Panc1 (cell line): ENCODE measurements around the gene H1-8. TPM values are rescaled to one million over a fixed set of nuclear protein-coding genes. Genes with fewer than 3 reads are reported as not detected.

Experiments used
- ATAC-seq: fragments of 200-7000 bp; cut with Tn5 transposase; 2 replicates; pipeline ENCODE4 v1.9.1; 2020; ENCODE audit warnings: mild to moderate bottlenecking, moderate library complexity
- BruUV-seq: library from RNA; stranded (reverse); fragments of 400-500 nt; replicated peaks from 2 replicates; lab custom pipeline; 2021; lab: Mats Ljungman, UMichigan
- CTCF ChIA-PET: fragments of 300-600 bp; sonication (Branson Sonifier 250); formaldehyde crosslinking; loops from one replicate; lab custom pipeline; 2022; ENCODE audit warnings: antibody characterized with exemption; lab: Charles Lee
- POLR2A ChIA-PET: fragments of 300-600 bp; sonication (Branson Sonifier 250); formaldehyde crosslinking; loops from one replicate; lab custom pipeline; 2022; ENCODE audit warnings: antibody characterized with exemption; lab: Charles Lee
- DNase-seq: peaks from one replicate; pipeline ENCODE4 v3.0.0-alpha.2; 2010; ENCODE audit warnings: low read depth, low spot score
- H3K27ac ChIP-seq: 2 replicates; pipeline ENCODE4 v1.5.1; 2011; ENCODE audit warnings: mild to moderate bottlenecking, low read length, inconsistent platforms
- H3K27me3 ChIP-seq: fragments of 200-500 bp; sonication (Bioruptor generic); 2 replicates; pipeline ENCODE4 v1.6.0; 2014; ENCODE audit warnings: low read length, inconsistent platforms; ENCODE audit not compliant: control insufficient read depth, insufficient read depth
- H3K36me3 ChIP-seq: fragments of 200-500 bp; sonication (Bioruptor generic); 2 replicates; pipeline ENCODE4 v1.5.1; 2014; ENCODE audit warnings: inconsistent platforms, mild to moderate bottlenecking, low read length, moderate library complexity; ENCODE audit not compliant: control insufficient read depth, insufficient read depth
- H3K4me1 ChIP-seq: 2 replicates; pipeline ENCODE4 v1.5.1; 2011; ENCODE audit warnings: inconsistent platforms, mild to moderate bottlenecking, low read length, moderate library complexity; ENCODE audit not compliant: control insufficient read depth, insufficient read depth
- H3K4me3 ChIP-seq, 2 experiments: 2 replicates each; pipeline ENCODE4 v1.5.1; 2011 to 2012; ENCODE audit warnings: low read depth in 2 of 2, low read length in 2 of 2, mild to moderate bottlenecking in 2 of 2, inconsistent platforms in 1 of 2, moderate library complexity in 1 of 2
- H3K9me3 ChIP-seq: fragments of 200-500 bp; sonication (Bioruptor generic); 2 replicates; pipeline ENCODE4 v1.5.1; 2014; ENCODE audit warnings: low read depth, mild to moderate bottlenecking, inconsistent platforms, low read length, moderate library complexity; ENCODE audit not compliant: control insufficient read depth, insufficient read depth
- CTCF ChIP-seq: fragments of 450-650 bp; IDR thresholded peaks from 2 replicates; pipeline ENCODE4 v1.5.1; 2017; ENCODE audit warnings: mild to moderate bottlenecking
- POLR2AphosphoS5 ChIP-seq: IDR thresholded peaks from 2 replicates; pipeline ENCODE4 v1.6.1; 2012; ENCODE audit warnings: mild to moderate bottlenecking, low read depth, low read length, moderate library complexity
- REST ChIP-seq, 2 experiments: IDR thresholded peaks; 2 replicates each; pipeline ENCODE4 v1.6.1; 2011 to 2012; ENCODE audit warnings: low read depth in 2 of 2, control low read depth in 1 of 2, low read length in 1 of 2, mild to moderate bottlenecking in 1 of 2, moderate library complexity in 1 of 2; ENCODE audit not compliant: insufficient read depth in 1 of 2
- SIN3A ChIP-seq: IDR thresholded peaks from 2 replicates; pipeline ENCODE4 v1.6.1; 2012; ENCODE audit warnings: low read depth, mild to moderate bottlenecking, low read length, moderate library complexity, borderline replicate concordance; ENCODE audit not compliant: insufficient read depth
- TCF7L2 ChIP-seq: IDR thresholded peaks from 2 replicates; pipeline ENCODE4 v1.6.1; 2011; ENCODE audit warnings: mild to moderate bottlenecking, low read depth, low read length, inconsistent platforms
- in situ Hi-C: cut with HindIII; loops from 2 replicates; pipeline ENCODE4 v1.10.0; 2016; ENCODE audit warnings: low sequenced_read_pairs, low pct_unique_long_range_greater_than_20kb
- intact Hi-C: fragments of 100-400 bp; cut with micrococcal nuclease; formaldehyde crosslinking; loops from one replicate; pipeline ENCODE4 v1.10.0; 2022; ENCODE audit not compliant: unreplicated experiment
- total RNA-seq: library from RNA; stranded (reverse); gene quantifications from one replicate; pipeline ENCODE4 v1.2.1, GENCODE V29; 2021; ENCODE audit not compliant: unreplicated experiment

H1-8 gene
- total RNA-seq, 1 experiment from 2014 or later: not detected

- Histone ChIP-seq H3K4me3 (no peak overlapping the region), H3K9me3 (no peaks in the 10 kb centered on the region), H3K27me3 (no peaks in the 10 kb centered on the region), H3K36me3 (peaks cover 5% of the 10 kb centered on the region), H3K4me1 (peaks cover 4% of the 10 kb centered on the region; the same call in 1 of the 2 replicates), H3K27ac (no peak overlapping the region)
- intact Hi-C loops (no loop called here), in situ Hi-C loops (no loop called here)
- DNase-seq: no peak
- ChIA-PET POLR2A (no interaction called here), CTCF (no interaction called here)
- ATAC-seq: no peak
- BruUV-seq: no TSS peak
- TF ChIP-seq REST (IDR thresholded peaks at IDR 0.05; ENCODE audit: insufficient read depth in 1 of 2, low read depth in 2 of 2, low read length in 1 of 2) (no peak), POLR2AphosphoS5 (no peak), SIN3A (no peak), TCF7L2 (no peak), CTCF (no peak)
These were observed 26.9 kb downstream of the H1-8 start for GRCh38 chr3:129569856-129570255.

GRCh38 chr3:129571605-129572547 lies 28.9 kb downstream of the H1-8 start:
- intact Hi-C loops: no loop called here
- H3K4me1 ChIP-seq: peaks cover 11% of the 10 kb centered on the region
- no peak for ATAC-seq
- H3K36me3 ChIP-seq: peaks cover 3% of the 10 kb centered on the region
- no TSS peak for BruUV-seq
- H3K9me3 ChIP-seq: no peaks in the 10 kb centered on the region
- POLR2A ChIA-PET: no interaction called here
- CTCF ChIA-PET: no interaction called here
- in situ Hi-C loops: no loop called here
- no peak overlapping the region for H3K27ac ChIP-seq
- H3K4me3 ChIP-seq: no peak overlapping the region
- H3K27me3 ChIP-seq: no peaks in the 10 kb centered on the region
- TF ChIP-seq TCF7L2 (no peak), POLR2AphosphoS5 (peak; percentile 36; the same call in 1 of the 2 replicates), REST (IDR thresholded peaks at IDR 0.05; ENCODE audit: insufficient read depth in 1 of 2, low read depth in 2 of 2, low read length in 1 of 2) (no peak)
- DNase-seq: no peak
